HG02798 (cell line): Measurements from ENCODE around the gene BMP8A.
"Not testable (repeated sequence)": the region's sequence is repeated elsewhere in the genome, so short reads cannot be mapped to it uniquely, and the experiment has no call there.

ENCODE experiments used
- ATAC-seq: cut with Tn5 transposase; IDR thresholded peaks from one replicate; pipeline ENCODE4 v1.9.1; 2021; ENCODE audit warnings: mild to moderate bottlenecking; ENCODE audit not compliant: unreplicated experiment, poor library complexity

BMP8A gene

GRCh38 chr1:39525366-39526165 lies 34.1 kb downstream of the BMP8A start:
- peak; percentile 90 for ATAC-seq

- no peak for ATAC-seq
Observed at GRCh38 chr1:39526466-39527189, 35.2 kb downstream of the BMP8A start.

DNA sequence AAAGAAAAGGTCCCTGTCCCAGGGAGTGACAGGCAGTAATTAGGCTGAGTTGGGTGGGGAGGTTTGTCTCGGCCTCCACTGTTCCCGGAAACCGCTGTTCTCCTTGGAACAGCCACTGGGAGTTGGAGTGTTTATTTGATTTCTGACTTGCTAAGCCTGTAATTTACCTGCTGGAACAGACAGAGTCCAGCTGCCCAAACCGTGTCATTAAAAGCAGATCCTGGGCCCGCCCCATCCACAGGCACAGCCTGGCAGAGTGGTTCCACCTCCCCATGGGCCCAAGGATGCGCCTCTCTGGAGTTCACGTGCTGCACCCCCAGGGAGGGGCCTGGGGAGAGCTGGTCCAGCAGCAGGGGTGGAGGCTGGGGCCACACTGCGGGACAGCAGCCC lies 35.7 kb downstream of the BMP8A start:
- ATAC-seq, result not testable (repeated sequence)

- ATAC-seq, result no peak
Observed at GRCh38 chr1:39528082-39528481, 36.6 kb downstream of the BMP8A start.

- ATAC-seq, result no peak
Observed at GRCh38 chr1:39529901-39530535, 38.6 kb downstream of the BMP8A start.

DNA sequence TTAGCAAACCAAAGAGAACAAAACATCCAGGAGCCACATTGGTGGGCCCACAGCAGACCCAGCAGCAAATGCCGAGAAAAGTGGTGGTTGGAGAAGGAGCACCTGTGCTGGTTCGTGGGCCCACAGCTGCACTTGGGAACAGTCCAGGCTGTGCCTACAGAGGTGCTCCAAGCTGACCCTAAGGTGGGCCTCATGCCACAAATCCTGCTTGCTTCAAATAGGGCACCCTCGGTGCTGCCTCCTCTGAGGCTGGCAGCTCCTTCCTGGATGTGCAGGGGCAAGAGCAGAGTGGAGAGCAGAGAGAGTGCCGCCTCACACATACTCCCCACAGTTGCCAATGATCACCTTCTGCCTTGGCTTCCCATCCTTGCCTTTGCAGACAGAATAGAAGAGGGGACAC lies 40.1 kb downstream of the BMP8A start:
- no peak for ATAC-seq

DNA sequence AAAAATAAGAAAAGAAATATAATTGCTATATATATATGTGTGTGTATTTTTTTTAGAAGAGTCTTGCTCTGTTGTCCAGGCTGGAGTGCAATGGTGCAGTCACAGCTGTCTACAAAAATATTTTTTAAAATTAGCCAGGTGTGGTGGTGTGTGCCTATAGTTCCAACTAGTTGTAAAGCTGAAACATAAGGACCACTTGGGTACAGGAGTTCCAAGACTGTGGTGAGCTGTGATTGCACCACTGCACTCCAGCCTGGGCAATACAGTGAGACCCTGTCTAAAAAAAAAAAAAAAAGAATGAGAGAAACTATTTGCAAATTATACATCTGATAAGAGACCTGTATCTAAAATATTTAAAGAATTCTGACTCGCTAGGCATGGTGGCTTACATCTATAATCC lies 42.0 kb downstream of the BMP8A start:
- no peak for ATAC-seq

DNA sequence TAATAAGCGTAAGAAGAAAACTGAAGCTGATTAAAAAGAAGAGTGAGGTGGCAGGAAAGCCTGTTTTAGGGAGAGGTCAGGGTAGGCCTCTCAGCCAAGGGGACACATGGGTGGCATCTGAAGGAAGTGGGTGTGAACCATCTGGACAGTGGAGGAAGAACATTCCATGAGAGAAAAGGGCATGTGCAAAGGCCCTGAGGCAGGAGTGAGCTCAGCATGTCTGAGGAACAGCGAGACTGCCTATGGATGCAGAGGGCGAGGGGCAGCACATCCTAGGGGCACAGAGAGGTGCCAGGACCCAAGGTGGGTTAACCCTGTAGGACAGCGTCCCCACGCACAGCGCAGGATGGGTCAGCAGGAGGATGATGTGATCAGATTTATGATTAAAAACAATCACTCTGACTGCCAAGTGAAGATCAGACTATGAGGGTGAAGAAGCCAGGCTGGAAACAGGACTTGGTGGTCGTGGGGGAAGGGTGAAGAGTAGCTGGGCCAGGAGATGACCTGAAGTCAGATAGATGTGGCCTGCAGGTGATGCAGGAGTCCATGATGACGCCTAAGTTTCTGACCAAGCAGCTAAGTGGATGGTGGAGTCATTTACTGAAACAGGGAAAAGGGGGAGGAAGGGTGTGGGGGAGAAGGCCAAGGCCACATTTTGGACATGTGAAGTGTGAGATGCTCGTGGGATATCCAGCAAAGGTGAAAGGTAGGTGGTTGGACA lies 47.3 kb downstream of the BMP8A start:
- ATAC-seq, result no peak

GRCh38 chr1:39539252-39539790 lies 47.9 kb downstream of the BMP8A start:
- ATAC-seq, result peak; percentile 62

- no peak for ATAC-seq
Observed at GRCh38 chr1:39540504-39541031, 49.1 kb downstream of the BMP8A start.

DNA sequence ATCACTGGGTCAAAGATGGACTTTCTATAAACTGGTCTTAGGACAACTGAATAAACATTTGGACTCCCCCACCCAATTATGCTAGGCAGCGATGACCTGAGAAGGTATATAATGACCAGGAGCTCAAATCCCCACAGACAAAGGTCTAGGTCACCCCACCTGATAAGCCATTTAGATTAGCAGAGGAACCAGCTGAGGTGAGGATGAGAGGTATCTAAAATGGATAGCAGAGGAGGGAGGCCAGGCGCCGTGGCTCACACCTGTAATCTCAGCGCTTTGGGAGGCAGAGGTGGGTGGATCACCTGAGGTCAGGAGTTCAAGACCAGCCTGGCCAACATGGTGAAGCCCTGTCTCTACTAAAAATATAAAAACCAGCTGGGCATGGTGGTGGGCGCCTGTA lies 51.5 kb downstream of the BMP8A start:
- no peak for ATAC-seq

GRCh38 chr1:39544327-39544726 lies 52.9 kb downstream of the BMP8A start:
- ATAC-seq, result no peak

- no peak for ATAC-seq
Observed at GRCh38 chr1:39545531-39545930, 54.1 kb downstream of the BMP8A start.

DNA sequence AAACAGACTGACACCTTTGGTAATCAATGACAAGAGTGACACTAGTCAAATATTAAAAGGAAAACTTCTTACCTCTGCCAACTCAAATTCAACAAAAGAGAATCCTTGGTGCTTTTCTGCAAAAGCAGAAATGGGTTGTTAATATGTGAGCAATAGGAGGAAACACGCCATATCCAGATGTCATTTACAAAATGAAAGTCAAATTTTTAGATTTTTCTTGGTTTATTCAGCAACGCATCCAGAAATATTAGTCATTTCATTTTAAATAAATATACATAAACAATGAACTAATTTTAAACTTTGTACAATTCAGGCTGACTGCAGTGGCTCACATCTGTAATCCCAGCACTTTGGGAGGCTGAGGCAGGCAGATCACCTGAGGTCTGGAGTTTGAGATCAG lies 62.8 kb downstream of the BMP8A start:
- ATAC-seq, result no peak

GRCh38 chr1:39561279-39561678 lies 69.8 kb downstream of the BMP8A start:
- no peak for ATAC-seq

DNA sequence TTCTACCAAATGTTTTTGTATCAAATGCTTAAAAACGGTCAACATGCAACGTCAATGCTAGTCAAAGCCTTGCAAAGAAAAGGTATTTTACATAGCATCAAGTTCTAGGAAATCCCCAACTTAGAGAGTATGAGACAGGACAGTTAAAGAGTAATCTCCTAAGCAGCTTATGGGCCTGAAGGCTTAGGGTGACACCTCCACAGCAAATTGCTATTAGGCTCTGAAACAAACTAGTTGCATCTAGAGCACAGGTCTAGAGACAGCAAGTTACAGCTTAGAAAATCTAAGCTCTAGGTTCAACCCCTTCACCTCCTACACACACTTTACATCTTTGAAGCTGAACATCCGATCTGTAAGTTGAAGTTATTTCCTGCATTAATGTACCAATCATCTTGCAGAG lies 71.5 kb downstream of the BMP8A start:
- no peak for ATAC-seq

- no peak for ATAC-seq
Observed at GRCh38 chr1:39563669-39564068, 72.2 kb downstream of the BMP8A start.

DNA sequence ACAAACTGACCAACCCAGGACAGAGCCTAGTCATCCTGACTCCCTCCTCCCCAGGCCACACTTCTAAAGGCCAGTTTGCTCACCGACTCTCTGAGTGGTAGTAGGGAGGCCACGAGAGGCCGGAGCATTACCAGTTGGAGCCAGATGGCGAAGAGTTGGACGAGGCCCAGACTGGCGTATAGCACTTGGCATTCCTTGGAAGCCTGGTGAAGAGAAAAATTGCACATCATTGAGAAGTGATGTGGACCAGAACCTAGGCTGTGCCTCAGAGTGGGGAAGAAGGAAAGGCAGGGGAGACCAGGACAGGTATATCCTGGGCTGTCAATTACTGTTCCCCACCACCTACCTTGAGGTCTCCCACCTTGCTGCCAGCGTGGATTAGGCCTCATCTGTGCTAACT lies 72.9 kb downstream of the BMP8A start:
- ATAC-seq, result no peak

GRCh38 chr1:39564941-39565340 lies 73.5 kb downstream of the BMP8A start:
- ATAC-seq, result no peak

DNA sequence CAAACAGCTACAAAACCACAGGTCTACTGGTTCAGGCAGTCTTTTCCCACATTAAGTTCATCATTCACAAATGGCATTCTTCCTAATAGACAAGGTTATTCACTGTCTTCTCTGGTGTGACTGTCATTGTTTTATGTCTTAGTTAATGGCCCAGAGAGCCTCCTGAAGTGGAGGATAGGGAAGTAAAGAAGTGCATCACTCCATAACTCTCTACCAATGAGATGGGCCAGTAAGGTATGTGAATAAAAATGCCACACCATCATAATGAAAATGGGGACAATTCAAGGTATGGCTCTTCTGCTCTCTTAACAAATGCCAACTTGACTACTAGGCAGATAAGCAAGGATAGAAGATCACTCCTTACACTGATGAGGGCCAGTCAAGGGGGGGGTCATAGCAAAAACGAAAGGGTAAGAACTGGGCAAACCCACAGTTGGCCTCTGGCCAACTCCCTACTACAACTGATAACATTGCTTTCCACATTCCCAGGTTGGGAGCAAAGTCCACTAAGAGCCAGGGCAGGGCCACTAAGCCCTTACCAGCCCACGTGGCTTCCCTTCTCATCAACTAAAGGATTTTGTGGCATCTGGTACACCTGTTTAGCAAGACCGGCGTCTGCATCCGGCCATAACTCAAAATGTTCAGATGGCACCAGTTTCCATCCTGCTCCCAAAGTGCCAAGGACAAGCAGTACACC lies 75.2 kb downstream of the BMP8A start:
- ATAC-seq, result no peak
